Fibroblast of villous mesenchyme (primary cell): ENCODE measurements around the gene NCKAP5. TPM values are rescaled to one million over a fixed set of nuclear protein-coding genes. Genes with fewer than 3 reads are reported as not detected.

Experiments used
- DNase-seq: peaks from one replicate; pipeline ENCODE4 v3.0.0-alpha.2; 2010; ENCODE audit warnings: low read depth
- H3K4me3 ChIP-seq: 2 replicates; pipeline ENCODE4 v1.5.1; 2011; ENCODE audit warnings: low read depth, mild to moderate bottlenecking, low read length
- total RNA-seq: library from RNA; depleted of rRNA; stranded (reverse); fragments of >200 nt; gene quantifications from 2 replicates; pipeline ENCODE4 v1.2.3, GENCODE V29; 2012
- TF ChIP-seq, protein P1 (sequence below): IDR thresholded peaks from 2 replicates; pipeline ENCODE4 v1.5.1; 2012; ENCODE audit warnings: low read depth, mild to moderate bottlenecking, low read length; ENCODE audit not compliant: insufficient read depth

The NCKAP5 gene
- total RNA-seq, 1 donor = 47.9 TPM

DNA sequence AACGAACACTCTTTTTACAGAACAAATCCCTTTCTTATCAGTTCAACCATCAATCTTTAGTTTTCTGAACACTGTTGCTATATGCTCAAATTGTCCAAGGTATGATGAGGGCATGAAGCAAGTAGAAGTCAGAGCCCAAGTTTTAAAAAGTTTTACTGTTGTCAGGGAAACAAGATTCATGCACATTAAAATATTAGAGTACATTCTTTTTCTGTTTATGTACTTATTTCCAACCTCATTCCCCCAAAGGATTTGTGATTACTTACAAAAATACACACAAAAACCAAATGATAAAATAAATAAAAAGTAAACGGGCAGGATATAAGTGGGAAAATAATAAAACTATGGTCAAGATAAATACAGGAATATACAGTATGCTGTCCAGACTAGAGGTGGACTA is 15.4 kb downstream of the NCKAP5 start:
- DNase-seq = no peak
- H3K4me3 ChIP-seq = no peak overlapping the region
- TF ChIP-seq, protein P1, sequence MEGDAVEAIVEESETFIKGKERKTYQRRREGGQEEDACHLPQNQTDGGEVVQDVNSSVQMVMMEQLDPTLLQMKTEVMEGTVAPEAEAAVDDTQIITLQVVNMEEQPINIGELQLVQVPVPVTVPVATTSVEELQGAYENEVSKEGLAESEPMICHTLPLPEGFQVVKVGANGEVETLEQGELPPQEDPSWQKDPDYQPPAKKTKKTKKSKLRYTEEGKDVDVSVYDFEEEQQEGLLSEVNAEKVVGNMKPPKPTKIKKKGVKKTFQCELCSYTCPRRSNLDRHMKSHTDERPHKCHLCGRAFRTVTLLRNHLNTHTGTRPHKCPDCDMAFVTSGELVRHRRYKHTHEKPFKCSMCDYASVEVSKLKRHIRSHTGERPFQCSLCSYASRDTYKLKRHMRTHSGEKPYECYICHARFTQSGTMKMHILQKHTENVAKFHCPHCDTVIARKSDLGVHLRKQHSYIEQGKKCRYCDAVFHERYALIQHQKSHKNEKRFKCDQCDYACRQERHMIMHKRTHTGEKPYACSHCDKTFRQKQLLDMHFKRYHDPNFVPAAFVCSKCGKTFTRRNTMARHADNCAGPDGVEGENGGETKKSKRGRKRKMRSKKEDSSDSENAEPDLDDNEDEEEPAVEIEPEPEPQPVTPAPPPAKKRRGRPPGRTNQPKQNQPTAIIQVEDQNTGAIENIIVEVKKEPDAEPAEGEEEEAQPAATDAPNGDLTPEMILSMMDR = no peak

DNA sequence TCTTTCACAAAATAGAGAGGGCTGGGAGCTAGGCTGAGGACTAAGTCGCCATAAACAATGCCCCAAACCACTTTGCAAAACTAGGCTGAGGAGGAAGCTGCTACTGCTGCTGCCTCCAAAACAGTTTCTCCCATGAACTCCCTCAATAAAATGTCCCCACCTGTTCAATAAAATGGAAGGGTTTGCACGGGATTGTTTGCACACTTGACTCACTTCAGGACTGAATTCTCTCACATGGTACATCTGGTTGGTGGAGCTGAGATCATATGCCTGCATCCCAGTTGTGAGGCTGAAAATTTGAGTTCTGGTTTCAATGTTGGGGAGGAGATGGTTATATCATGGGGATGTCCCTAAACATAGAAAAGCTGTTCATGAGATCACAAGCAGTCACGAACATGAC is 26.5 kb downstream of the NCKAP5 start:
- DNase-seq = no peak
- TF ChIP-seq, protein P1 = no peak
- H3K4me3 ChIP-seq = no peak overlapping the region

DNA sequence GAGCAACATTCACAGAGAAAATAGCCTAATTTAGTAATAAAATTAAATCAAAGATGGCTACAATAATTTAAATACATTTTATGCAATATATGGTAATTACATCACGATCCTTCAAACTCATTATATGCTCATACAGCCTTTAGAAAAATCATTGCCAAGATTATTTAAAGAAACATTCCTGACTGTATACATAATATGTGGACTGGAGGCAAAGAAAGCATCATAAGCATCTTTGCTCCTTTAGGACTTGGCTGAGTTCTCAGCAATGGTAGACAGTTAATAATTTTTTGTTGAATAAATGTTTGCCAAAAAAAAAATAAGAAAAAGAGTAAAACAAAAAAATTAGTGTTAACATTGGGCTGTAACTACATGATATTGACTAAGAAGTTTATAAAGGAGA is 26.9 kb downstream of the NCKAP5 start:
- no peak overlapping the region for H3K4me3 ChIP-seq
- no peak for DNase-seq
- TF ChIP-seq, protein P1 = no peak

DNA sequence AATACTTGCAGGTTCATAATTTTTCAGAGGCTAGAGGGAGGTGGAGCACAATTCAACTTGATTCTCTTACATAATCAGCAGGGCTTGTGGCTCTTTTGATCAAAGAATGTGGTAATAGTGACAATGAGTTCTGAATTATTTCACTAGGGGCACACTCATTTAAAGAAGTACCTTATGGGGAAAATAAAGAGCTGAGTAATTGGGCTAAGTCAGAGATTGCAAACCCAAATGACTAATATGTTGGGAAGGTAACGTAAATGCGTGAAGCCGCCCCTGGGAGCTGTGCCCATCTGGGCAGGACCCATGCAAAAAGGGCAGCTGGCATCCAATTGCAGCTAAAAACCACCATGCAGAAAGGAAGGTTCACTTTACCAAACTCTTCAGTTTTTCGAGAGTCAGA is 35.3 kb downstream of the NCKAP5 start:
- H3K4me3 ChIP-seq = no peak overlapping the region
- TF ChIP-seq, protein P1 = no peak
- no peak for DNase-seq

DNA sequence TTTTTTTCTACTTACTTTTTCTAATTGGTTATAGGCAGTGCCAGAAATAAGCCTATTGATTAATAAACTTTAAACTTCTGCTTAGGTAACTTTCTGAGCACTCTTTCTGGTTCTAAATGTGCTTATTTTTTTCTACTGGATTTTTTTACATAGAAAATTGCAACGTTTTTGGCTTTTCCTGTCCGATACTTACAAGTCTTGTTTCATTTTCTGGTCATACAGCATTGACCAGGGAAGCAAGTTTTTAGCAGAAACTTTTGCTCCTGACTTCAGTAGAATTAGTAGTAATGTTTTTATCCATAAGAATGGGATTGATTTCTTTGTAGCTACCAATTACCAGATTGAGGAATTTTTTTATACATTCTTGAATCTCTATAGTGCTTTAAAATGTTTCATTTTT is 36.9 kb downstream of the NCKAP5 start:
- TF ChIP-seq, protein P1 = no peak
- no peak overlapping the region for H3K4me3 ChIP-seq
- DNase-seq = no peak

DNA sequence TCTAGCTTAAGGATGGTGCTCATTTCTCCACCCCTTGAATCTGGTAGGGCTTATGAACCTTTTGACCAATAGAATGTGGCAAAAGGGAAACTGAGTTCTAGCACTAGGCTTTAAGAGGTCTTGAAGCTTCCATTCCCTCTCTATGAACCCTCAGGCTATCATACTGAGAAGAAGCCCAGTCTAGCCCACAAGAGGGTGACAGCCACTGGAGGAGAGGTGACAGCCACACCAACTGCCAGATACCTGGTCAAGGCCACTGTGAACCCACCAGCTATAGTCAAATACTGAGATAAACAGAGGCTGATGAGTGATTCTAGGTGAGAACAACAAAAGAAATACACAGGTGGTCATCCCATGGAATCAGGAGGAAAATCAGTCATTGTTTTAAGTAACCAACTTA is 37.6 kb downstream of the NCKAP5 start:
- TF ChIP-seq, protein P1 = no peak
- no peak for DNase-seq

DNA sequence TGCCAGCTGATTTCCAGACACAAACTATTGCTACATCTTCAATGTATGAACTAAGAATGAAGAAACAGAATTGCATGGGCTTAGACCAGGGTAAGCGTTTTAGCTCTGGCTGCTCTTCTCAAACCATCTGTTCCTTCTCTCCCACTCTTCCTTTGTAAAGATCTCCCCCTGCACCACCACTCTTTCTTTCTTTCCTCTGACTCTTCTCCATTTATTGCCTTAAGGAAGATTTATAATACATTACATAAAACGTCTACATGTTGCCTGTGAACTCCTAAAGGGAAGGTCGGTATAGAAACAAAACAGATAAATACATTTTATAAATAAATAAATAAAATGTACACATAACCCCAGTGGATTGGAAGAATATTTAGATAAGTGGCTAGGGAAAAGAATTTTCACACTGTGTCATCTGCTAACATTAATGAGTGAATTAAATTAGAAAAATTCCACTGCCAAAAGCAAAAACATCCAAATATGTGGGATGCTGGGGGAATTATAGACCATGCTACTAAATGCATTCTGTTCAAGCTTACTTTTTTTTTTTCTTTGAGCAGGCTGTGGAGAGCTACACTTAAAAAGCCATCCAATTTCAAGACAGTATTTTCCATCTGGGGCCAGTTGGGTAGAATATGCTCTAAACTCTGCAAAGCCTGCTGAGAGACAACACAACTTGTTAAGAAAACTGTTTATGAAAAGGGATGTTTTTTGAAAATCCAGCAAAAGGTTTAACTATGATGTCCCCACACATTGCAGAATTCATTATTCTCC is 41.5 kb downstream of the NCKAP5 start:
- TF ChIP-seq, protein P1 = no peak
- H3K4me3 ChIP-seq = no peak overlapping the region
- peak; percentile 72 for DNase-seq

More for the DNA sequence above, 37.6 kb downstream of the NCKAP5 start:
- H3K4me3 ChIP-seq = no peak overlapping the region
